Fibroblast of skin of scalp (primary cell): ENCODE measurements around the gene EPHB1.
"Not testable (repeated sequence)": the region's sequence is repeated elsewhere in the genome, so short reads cannot be mapped to it uniquely, and the experiment has no call there.

Experiments
- DNase-seq: peaks from one replicate; pipeline ENCODE4 v3.0.0-alpha.2; 2013

The EPHB1 gene

DNA sequence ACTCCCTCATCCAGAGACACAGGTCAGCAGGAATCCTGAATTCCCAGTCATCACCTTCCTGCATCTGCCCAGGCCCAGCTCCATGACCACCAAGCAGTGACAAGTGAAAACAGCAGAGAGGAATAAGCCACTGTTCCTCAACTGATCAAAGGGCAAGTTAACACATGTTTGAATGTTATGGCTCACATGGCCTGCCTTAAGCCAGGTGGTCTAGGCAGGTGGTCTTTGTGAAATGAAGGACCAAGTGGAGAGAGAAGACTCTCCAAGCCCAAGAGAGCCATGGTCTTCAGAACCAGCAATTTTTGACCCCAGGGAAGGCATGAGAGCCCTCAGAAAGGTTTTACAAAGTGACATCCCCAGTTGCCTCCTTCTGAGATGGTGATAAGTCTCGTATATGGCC is 161.8 kb downstream of the EPHB1 start:
- DNase-seq = no peak

- no peak for DNase-seq
Measured at GRCh38 chr3:134959516-134959915, 164.5 kb downstream of the EPHB1 start.

- no peak for DNase-seq
Measured at GRCh38 chr3:134964226-134964625, 169.2 kb downstream of the EPHB1 start.

- no peak for DNase-seq
Measured at GRCh38 chr3:134965865-134966481, 170.9 kb downstream of the EPHB1 start.

- DNase-seq = no peak
Measured at GRCh38 chr3:134970895-134971294, 175.8 kb downstream of the EPHB1 start.

DNA sequence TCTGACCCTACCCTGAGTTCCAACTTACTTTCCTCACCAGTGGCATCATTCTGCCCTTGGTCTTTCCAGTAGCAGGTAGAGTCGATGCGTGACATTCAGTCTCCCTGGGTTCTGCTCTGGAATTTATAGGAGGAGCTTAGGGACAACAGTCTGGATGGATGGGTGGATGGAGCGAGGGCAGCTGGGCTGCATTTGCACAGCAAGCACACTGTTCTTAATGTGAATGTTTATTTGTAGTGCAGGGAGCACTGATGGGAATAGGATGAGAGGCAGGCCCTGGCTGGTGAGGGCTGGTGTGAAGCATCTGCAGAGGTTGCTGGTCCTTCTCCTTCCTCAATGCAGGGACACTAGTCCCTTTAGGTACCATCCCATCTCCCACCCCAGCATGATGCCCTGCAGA is 176.2 kb downstream of the EPHB1 start:
- DNase-seq = no peak

DNA sequence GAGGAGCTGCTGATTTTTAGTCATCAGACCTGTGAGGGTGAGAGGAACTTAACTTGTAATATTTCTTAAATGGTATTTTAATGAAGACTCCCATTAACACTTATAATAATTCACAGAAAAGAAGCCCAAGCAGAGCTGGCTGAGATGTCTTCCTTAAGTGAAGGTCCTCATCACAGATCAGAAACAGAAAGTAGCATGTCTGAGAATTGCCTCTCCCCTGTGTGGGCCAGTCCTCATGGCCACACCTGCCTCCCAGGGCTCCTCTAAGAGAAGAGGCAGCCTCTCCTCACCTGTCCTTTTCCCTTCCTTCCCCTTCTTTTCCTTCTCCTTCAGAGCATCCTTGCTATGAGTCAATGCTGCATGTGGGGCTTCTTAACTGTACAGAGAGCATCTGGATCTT is 176.8 kb downstream of the EPHB1 start:
- DNase-seq = not testable (repeated sequence)

DNA sequence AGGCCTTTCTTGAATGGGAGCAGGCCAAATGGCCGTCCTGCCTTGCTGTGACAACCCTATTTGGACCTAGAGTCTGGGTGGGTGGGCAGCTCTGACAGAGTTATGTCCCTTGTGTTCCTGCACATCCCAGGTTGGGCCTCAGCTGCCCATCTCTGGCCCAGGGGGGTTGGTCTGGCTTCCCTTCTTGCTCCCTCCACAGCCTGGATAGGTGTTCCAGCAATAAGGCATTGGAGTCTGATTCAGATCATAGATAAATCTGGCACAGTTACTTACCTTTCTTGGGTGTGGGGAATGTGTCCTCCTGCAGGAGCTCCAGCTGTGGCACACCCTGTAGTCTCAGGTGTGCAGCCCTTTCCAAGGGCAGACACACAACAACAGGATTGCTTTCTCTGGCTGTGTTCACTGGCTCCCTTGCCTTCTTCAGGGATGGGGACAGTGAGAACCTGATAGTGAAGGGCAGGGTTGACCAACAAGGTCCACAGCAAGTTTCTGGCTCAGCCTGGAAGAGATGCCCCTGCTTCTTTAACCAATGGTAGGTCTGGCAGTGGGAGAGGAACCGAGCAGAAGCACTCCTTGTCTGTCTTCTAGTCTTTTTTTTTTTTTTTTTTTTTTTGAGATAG is 177.9 kb downstream of the EPHB1 start:
- no peak for DNase-seq

DNA sequence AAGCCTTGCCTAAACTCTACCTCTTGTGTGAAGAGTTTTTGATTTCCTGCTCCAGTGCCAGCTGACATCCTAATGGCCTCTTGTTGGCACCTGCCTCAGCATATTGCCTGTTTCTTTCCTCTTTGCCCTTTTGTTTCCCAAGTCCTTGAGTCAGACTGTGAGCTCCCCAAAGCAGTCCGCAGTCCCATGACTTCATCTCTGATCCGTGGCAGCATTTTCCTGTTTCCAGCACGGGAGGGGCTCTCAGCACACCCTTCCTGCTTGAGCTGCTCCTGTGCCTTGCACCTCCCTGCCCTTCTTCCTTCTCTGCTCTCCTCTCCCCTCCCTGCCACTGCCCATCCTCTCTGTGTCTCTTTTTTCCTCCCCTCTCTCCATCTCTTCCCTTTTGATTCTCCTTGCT is 179.6 kb downstream of the EPHB1 start:
- DNase-seq = no peak

DNA sequence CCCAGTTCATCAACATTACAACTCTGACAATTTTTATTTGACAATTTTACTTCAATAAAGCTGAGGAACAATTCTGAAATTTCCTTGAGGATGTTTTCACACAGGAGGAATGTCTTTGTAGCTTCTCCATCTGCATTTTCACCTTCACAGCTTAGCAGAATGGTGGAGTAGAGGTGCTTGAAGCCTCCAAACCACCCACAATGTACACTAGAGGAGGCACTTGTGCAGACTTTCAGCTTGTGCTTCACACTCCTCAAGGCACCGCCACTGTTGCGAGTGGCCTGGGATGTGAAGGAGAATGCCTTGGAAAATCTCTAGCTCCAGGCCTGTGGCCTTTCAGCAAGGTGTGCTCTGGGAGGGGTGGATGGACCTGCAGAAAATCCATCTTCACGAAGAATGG is 181.9 kb downstream of the EPHB1 start:
- no peak for DNase-seq

GRCh38 chr3:134978658-134979057 is 183.6 kb downstream of the EPHB1 start:
- no peak for DNase-seq

- DNase-seq = no peak
Measured at GRCh38 chr3:134985864-134986715, 191.0 kb downstream of the EPHB1 start.

DNA sequence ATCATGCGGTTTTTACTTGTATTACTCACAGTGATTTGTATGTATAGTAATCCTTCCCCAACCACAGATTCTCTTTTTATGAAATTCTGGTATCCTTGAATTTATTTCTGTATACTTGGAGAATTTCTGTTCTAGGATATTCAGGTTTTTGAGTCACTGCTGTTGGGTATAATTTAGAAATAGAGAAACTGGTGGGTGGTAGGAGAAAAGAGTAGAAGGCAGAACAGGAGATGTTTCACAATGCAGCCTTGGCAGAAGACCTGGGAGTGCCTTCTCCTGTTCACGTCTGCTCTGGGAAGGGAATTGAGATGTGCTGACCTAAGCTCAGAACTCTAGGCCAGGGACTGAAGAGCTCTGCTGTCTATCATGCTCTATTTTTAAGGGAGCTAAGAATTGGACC is 193.6 kb downstream of the EPHB1 start:
- DNase-seq = no peak

DNA sequence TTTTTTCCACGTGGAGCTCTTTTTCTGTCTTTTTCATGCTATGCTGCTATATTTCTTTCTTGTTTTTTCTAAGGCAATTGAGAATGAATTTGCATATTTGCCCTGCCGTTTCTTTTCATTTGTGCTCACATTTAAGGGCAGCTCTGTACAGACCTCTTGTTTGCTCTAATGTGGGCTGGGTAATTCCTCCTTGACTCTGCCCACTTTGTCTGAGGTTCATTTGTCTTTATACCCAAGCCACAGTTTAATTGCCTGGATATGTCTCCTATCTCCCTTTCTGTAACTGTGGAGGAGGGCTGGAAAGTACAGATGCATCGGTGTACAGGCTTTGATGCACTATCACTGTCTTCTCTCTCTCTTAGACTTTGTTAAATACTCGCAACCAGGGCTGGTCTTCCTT is 195.9 kb downstream of the EPHB1 start:
- no peak for DNase-seq

GRCh38 chr3:134991472-134992010 is 196.5 kb downstream of the EPHB1 start:
- DNase-seq = no peak

GRCh38 chr3:134992180-134992579 is 197.1 kb downstream of the EPHB1 start:
- DNase-seq = no peak

DNA sequence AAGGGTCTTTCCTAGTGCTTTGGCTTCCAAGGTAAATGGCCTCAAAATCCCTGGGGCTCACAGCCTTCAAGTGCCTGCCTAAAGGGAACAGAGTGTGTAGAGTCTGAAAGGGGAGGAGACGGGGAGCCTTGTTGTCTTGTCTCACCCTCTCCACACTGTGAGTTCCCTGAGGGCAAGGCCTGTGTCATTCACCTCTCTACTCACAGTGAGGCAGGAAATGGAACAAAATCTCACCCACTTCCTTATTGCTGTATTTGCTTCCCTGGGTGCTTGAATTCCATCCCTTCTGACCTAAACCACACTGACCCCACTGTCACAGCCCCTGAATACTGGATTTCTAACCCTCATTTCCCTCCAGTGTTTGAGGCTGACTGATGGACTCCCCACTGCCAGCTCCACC is 197.5 kb downstream of the EPHB1 start:
- DNase-seq = no peak

DNA sequence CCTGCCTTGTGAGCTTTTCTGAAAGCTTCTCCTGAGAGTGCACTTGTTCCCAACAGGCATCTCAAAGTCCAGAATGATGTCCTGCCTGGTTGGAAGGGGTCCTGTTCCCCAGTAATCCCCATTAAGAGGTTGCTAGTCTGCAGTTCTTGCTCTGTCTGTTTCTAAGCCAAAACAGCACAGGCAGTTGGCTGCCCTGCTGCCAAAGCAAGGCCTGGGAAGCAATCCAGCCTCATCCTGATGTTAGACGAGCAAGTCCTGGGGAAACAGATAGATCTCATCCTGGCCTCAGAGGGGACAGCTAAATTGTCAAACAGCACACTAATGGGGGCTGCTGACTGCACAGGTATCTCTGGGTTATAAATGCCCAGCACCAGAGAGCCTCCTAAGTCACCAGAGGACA is 198.0 kb downstream of the EPHB1 start:
- no peak for DNase-seq

DNA sequence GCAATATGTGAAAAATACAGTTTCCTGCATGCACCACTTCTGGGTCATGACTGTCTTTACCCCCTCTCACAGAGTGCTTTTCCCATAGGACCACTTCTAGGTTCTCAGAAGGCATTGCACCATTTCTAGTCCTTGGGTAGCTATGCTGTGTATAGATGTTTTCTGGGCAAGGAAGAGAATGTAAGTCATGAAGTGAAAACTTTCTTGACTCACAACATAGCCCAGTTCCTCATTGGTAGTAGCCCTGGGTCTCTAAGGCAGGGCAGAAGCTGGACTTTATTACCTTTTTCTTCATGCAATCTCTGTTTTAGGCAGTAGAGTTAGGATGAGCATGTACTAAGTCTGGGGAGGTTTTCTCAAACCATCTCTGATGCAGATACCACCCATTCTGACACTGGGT is 203.1 kb downstream of the EPHB1 start:
- DNase-seq = no peak

DNA sequence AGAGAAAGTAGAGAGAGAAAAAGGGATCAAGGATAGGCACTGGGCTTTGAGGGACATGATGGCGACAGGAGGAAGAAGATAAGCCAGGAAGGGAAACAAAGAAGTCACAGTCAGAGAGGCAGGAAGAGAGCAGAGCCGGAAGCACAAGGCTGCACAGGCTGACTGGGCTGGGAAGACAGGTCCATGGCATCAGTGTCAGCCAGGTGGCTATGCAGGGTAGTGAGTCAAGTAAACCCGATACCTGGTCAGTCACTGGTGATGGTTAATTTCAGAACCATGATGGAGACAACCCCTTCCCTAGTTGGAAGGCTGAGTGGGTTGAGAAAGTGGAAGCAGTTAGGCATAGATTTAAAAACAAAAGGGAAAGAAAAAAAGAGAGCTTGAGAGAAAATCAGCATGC is 203.8 kb downstream of the EPHB1 start:
- no peak for DNase-seq

GRCh38 chr3:135000465-135000864 is 205.4 kb downstream of the EPHB1 start:
- DNase-seq = no peak

DNA sequence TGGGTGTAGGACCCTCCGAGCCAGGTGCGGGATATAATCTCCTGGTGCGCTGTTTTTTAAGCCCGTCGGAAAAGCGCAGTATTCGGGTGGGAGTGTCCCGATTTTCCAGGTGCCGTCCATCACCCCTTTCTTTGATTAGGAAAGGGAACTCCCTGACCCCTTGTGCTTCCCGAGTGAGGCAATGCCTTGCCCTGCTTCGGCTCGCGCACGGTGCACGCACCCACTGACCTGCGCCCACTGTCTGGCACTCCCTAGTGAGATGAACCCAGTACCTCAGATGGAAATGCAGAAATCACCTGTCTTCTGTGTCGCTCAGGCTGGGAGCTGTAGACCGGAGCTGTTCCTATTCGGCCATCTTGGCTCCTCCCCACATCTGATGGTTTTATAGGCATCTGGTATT is 210.6 kb downstream of the EPHB1 start:
- DNase-seq = not testable (repeated sequence)

DNA sequence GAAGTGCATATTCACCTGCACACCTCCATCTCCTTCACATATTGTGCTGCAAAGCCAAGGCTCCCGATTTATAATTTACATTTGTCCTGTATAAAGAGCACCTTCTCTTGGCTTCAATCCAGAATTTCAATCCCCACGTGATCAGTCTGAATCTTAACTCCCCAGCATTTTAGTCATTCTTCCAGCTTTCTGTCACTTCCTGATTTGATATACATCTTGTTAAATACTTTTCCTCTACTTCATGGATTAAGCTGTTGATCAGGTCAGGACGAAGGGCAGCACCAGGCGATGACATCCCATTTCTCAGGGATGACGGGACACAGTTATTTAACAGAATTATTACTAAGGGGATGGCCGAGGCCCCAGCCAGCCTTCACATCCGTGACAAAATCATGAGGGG is 212.5 kb downstream of the EPHB1 start:
- DNase-seq = no peak

DNA sequence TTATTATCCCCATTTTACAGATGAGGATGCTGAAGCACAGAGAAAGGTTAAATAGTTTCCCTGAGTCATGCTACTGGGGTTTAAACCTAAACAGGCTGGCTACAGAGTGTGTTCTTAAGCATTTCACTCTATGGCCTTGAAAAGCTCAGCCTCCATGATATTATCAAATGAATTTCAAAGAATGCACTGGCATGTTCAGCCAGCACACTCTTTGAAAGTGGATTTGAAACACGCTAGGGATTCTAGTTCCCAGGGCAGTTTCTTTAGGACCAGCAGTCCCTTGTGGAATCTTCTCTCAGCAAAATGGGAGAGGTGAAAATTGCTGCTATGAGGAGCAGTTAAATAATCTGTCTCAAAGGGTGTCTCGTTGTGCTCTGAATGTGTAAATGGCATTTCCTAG is 213.3 kb downstream of the EPHB1 start:
- DNase-seq = no peak
